H1 (cell line): Measurements from ENCODE around the gene SPATA33. TPM values are rescaled to one million over a fixed set of nuclear protein-coding genes. Genes with fewer than 3 reads are reported as not detected.
A peak's percentile ranks its signal among the peaks of the same experiment; 100 is the strongest.

ENCODE experiments used
- BRCA1 ChIP-seq: IDR thresholded peaks from 2 replicates; pipeline ENCODE4 v1.6.1; 2012; ENCODE audit warnings: low read depth, low read length, improper control_type of control experiment
- RBBP5 ChIP-seq: IDR thresholded peaks from 2 replicates; pipeline ENCODE4 v1.7.1; 2012; ENCODE audit warnings: low read depth, mild to moderate bottlenecking, inconsistent platforms, low read length, moderate library complexity, borderline replicate concordance
- polyA plus RNA-seq, 7 experiments: library from polyadenylated mRNA; depleted of rRNA in 3 of 7; stranded (reverse) in 5 of 7; unstranded in 2 of 7; fragments of >200 nt in 5 of 7; fragments of 200-250 nt in 2 of 7; gene quantifications; 1 replicate in 5 of 7; 2 replicates in 1 of 7; 4 replicates in 1 of 7; pipeline versions ENCODE4 v1.2.1 to v1.2.3, GENCODE V29; 2011 to 2013; ENCODE audit warnings: missing spikeins in 2 of 7, mixed read lengths in 2 of 7
- total RNA-seq: library from RNA; stranded (reverse); fragmentation: NEBNext Ultra II Directional; extraction: Animal tissue kit (Norgen Biotek cat#: 25700); gene quantifications from 2 replicates; pipeline ENCODE4 v1.2.1, GENCODE V29; 2021

The SPATA33 gene
- total and polyA plus RNA-seq, 2 of the 8 experiments (the other 6 are each of a cell fraction or from before 2014, with no cell fraction given): 5.4 to 16.9 TPM

DNA sequence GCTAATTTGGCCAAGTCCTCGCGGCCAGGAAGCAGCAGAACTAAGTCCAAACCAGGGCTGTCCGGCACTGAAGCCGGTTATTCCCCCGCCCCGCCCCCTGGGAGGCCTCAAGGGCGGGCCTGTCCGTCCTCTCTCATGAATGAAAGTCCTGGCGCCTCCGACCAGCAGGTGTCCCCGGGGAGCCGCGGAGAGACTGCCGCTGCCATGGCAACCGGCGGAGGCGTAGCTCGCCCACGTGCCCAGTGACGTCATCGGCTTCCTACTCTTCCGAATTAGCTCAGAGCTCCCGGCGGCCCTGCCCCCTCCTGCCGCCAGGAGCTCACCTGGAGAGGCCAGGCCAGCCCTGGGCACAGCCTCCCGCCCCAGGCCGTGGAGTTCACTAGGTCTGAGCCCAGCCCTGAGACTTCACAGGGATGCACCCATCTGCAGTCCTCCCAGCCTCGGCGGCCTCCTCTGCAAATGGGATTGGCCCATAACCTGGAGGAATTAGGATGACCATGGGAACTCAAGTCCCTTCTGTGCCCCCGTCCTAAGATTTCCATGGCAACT, 42.5 kb downstream of the SPATA33 start (continued):
- TF ChIP-seq BRCA1: 0 out of 2 replicates have a peak, but pooled peaks have one; percentile 46
- no peak; the same call in 1 of the 2 replicates for TF ChIP-seq RBBP5
